ENCODE measurements around the gene CCDC183.
A peak's percentile ranks its signal among the peaks of the same experiment; 100 is the strongest.
"Not testable (repeated sequence)": the region's sequence is repeated elsewhere in the genome, so short reads cannot be mapped to it uniquely, and the experiment has no call there.

The CCDC183 gene

DNA sequence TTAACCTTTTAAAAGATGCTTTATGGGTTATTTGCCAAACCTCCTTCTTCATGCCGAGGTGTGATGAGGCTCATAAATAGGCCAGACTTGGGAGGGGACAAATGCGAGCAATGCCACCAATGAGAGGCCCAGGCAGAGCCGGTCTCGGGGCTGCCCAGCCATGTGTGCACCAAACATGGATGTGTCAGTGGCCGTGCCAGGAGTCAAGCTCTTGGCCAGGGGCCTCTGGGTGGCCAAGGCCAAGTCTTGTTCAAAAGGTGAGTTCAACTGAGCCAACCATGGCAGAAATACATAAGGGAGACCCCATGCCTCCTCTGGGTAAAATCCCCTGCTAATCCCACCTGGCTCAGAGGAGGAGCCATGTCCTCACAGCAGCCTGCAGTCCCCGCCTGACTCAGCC lies 20.9 kb upstream of the CCDC183 start:
- H3K4me3 ChIP-seq (ENCODE audit: low read depth, low read length): no peak overlapping the region
- no peak for TF ChIP-seq CTCF (conservative IDR thresholded peaks at IDR 0.05; ENCODE audit: low read depth, low read length)
- DNase-seq (ENCODE audit: low read depth): no peak

DNA sequence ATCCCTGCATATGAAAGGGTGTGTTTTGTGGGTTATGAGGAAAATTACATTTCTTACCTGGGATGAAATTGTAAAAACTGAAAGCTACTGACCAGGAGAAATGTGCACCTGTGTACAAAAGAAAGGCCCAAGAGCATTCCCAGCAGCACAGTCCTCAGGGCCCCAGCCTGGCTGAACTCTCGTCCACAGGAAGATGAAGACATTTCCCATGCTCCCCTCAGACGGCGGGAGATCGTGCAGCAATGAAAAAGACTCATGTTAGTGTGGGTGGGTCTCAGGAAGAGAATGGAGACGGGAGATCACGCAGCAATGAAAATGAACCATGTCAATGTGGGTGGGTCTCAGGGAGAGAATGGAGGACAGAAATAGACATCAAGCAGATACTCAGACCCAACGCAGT lies 19.2 kb upstream of the CCDC183 start:
- no peak for DNase-seq (ENCODE audit: low read depth)
- H3K4me3 ChIP-seq (ENCODE audit: low read depth, low read length): no peak overlapping the region
- TF ChIP-seq CTCF (conservative IDR thresholded peaks at IDR 0.05; ENCODE audit: low read depth, low read length): no peak

- no peak for DNase-seq (ENCODE audit: low read depth)
- TF ChIP-seq CTCF (conservative IDR thresholded peaks at IDR 0.05; ENCODE audit: low read depth, low read length): no peak
Measured at GRCh38 chr9:136777359-136777758, 18.8 kb upstream of the CCDC183 start.

DNA sequence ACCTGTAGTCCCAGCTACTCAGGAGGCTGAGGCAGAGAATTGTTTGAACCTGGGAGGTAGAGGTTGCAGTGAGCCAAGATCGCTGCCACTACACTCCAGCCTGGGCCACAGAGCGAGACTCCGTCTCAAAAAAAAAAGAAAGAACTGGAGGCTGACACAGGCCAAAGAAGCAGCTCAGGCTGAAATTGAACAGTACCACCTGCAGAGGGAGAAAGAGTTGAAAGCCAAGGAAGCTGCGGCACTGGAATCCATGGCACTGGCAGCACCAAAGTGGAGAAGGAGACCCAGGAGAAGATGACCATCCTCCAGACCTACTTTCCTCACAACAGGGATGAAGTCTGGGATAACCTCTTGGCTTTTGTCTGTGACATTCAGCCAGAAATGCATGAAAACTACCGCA lies 16.3 kb upstream of the CCDC183 start:
- DNase-seq (ENCODE audit: low read depth): no peak
- peak; percentile 40 for TF ChIP-seq CTCF (conservative IDR thresholded peaks at IDR 0.05; ENCODE audit: low read depth, low read length)
- no peak overlapping the region for H3K4me3 ChIP-seq (ENCODE audit: low read depth, low read length)

More at GRCh38 chr9:136777359-136777758, 18.8 kb upstream of the CCDC183 start:
- H3K4me3 ChIP-seq (ENCODE audit: low read depth, low read length): no peak overlapping the region

GRCh38 chr9:136782452-136782851 lies 13.7 kb upstream of the CCDC183 start:
- H3K4me3 ChIP-seq (ENCODE audit: low read depth, low read length): no peak overlapping the region
- no peak for TF ChIP-seq CTCF (conservative IDR thresholded peaks at IDR 0.05; ENCODE audit: low read depth, low read length)
- DNase-seq (ENCODE audit: low read depth): no peak

DNA sequence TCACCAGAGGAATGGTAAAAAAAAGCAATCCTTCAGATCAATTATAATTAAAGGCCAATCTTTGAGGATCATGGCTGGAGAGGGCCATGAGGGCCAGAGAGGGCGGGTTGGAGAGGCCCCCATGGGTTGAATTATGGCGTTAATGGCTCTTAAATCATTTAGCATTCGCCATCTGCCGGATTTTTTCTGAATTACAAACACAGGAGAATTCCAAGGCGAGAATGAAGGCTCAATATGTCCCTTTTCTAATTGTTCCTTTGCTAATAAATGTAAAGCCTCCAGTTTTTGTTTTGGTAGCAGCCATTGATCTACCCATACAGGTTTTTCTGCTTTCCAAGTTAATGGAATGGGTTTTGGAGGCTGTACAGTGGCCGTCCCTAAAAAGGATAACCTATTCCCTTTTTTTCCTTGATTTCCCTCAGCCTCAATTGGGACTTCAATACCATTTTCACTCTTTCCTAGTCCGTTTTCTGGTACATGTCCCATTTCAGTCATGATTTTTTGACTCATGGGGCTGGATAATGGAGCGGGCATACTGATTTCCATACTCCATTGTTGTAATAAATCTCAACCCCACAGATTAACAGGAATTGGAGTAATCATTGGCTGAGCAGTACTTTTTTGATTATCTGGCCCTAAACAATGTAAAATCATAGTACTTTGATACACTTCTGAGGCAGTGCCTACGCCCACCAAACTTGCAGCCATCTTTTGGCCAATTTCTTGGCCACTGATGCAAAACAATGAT lies 11.7 kb upstream of the CCDC183 start:
- H3K4me3 ChIP-seq (ENCODE audit: low read depth, low read length): no peak overlapping the region
- no peak for DNase-seq (ENCODE audit: low read depth)
- peak; percentile 33 for TF ChIP-seq CTCF (conservative IDR thresholded peaks at IDR 0.05; ENCODE audit: low read depth, low read length)

DNA sequence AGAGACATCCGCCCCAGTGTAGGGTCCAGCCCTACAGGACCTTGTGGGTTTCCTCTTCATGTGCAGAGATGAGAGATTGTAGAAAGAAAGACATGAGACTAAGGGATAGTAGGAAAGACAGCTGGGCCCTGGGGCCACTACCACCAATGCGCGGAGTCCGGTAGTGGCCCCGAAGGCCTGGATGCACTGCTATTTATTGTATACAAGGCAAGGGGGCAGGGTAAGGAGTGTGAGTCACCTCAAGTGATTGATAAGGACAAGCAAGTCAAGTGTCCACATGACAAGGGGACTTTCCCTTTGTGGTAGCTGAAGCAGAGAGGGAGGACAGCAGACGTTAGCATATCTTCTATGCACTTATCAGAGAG lies 11.2 kb upstream of the CCDC183 start:
- no peak for DNase-seq (ENCODE audit: low read depth)
- no peak overlapping the region for H3K4me3 ChIP-seq (ENCODE audit: low read depth, low read length)
- TF ChIP-seq CTCF (conservative IDR thresholded peaks at IDR 0.05; ENCODE audit: low read depth, low read length): no peak

- H3K4me3 ChIP-seq (ENCODE audit: low read depth, low read length); DNase-seq (ENCODE audit: low read depth): not testable (repeated sequence)
Measured at GRCh38 chr9:136785565-136786355, 10.4 kb upstream of the CCDC183 start.
